Sigmoid colon (tissue), 4 donors: ENCODE results near the gene KCNIP1.

Source experiments
- CTCF ChIP-seq, 4 experiments: fragments of 450-650 bp in 3 of 4; fragments of 200-600 bp in 1 of 4; IDR thresholded peaks; one replicate each; pipeline ENCODE4 v1.5.1; 2016 to 2019; ENCODE audit warnings: antibody characterized with exemption in 4 of 4, mild to moderate bottlenecking in 3 of 4, moderate library complexity in 2 of 4
- POLR2AphosphoS5 ChIP-seq, 4 donors: sonication (generic); formaldehyde crosslinking; IDR thresholded peaks; one replicate each; pipeline ENCODE4 v1.6.1; 2017; ENCODE audit warnings: antibody characterized with exemption in 4 of 4

GRCh38 chr5:170511551-170512258, 7.9 kb downstream of the KCNIP1 start:
- TF ChIP-seq POLR2AphosphoS5 (IDR thresholded peaks at IDR 0.05) (no peak), CTCF (IDR thresholded peaks at IDR 0.05) (no peak)
